ENCODE measurements around the gene CLPTM1. TPM values are rescaled to one million over a fixed set of nuclear protein-coding genes. Genes with fewer than 3 reads are reported as not detected.

Gene CLPTM1
- total and polyA plus RNA-seq, 2 of the 8 experiments (the other 6 are each of a cell fraction or from before 2014, with no cell fraction given) = 84.8 to 108 TPM

DNA sequence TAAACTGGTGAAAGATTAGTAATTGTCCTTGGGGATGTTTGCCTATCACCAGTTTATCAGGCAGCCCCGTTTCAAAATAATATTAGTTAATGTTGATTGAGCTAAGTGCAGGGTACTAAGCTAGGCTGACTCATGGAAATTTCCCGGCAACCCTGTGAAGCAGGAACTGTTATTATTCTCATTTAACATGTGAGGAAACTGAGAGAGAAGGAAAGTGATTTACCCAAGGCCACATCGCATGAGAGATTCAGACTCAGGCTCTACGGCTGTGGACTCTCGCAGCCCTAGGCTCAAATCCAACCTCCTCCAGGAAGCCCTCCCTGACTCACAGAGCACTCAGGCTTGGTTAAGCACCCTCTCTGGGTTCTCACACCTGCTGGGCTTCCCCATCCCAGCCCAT lies 19.7 kb downstream of the CLPTM1 start:
- Histone ChIP-seq H3K23me2 (ENCODE audit: low read depth, low read length) (no peaks in the 10 kb centered on the region), H3K14ac (ENCODE audit: insufficient read length) (no peak overlapping the region), H3K18ac (ENCODE audit: extremely low read depth, low read length) (no peak overlapping the region), H2BK120ac (replicated peaks; ENCODE audit: low read depth, low read length) (no peak overlapping the region), H3K9ac (replicated peaks in 1 of 4; ENCODE audit: extremely low read depth in 1 of 4, low read depth in 3 of 4, low read length in 3 of 4) (no peak overlapping the region), H3K27ac (ENCODE audit: low read depth, low read length) (no peak overlapping the region), H2BK20ac (ENCODE audit: low read length) (no peak overlapping the region), H3K4me2 (ENCODE audit: insufficient read depth in 1 of 2, low read depth in 2 of 2, low read length in 2 of 2) (no peak overlapping the region), H4K91ac (replicated peaks; ENCODE audit: insufficient read length, low read length) (no peak overlapping the region), H3K4me3 (ENCODE audit: extremely low read depth in 1 of 4, insufficient read depth in 2 of 4, low read depth in 3 of 4, low read length in 4 of 4) (no peak overlapping the region), H2AK5ac (ENCODE audit: low read depth, low read length) (no peak overlapping the region), H3K4ac (replicated peaks; ENCODE audit: insufficient read length, low read depth, low read length) (no peak overlapping the region), H3K36me3 (ENCODE audit: control insufficient read depth in 2 of 4, insufficient read depth in 4 of 4, low read length in 3 of 4) (peaks cover 15 to 54% (median 35%) of the 10 kb centered on the region in 4 experiments), H3K4me1 (replicated peaks in 1 of 4; ENCODE audit: control insufficient read depth in 3 of 4, insufficient read depth in 4 of 4, low read length in 3 of 4) (no peaks in the 10 kb centered on the region), H2BK15ac (ENCODE audit: low read length) (no peak overlapping the region), H3K9me3 (ENCODE audit: insufficient read depth in 2 of 2, low read depth in 1 of 2, low read length in 1 of 2) (no peaks in the 10 kb centered on the region), H2AFZ (ENCODE audit: low read length) (no peak overlapping the region), H4K20me1 (replicated peaks in 1 of 2; ENCODE audit: control insufficient read depth in 1 of 2, insufficient read depth in 2 of 2, low read length in 2 of 2) (peaks cover 2 to 6% of the 10 kb centered on the region in 2 experiments), H3K27me3 (replicated peaks in 1 of 4; ENCODE audit: control insufficient read depth in 3 of 4, extremely low read depth in 1 of 4, insufficient read depth in 3 of 4, low read length in 3 of 4) (no peaks in the 10 kb centered on the region), H3K23ac (ENCODE audit: insufficient read length) (no peak overlapping the region), H3K56ac (replicated peaks; ENCODE audit: insufficient read length, low read depth, low read length) (no peak overlapping the region), H4K8ac (ENCODE audit: extremely low read depth, insufficient read depth, low read length) (no peak overlapping the region), H3K79me1 (ENCODE audit: low read depth, low read length) (no peaks in the 10 kb centered on the region), H3K79me2 (ENCODE audit: control insufficient read depth in 1 of 2, insufficient read depth in 2 of 2, low read length in 2 of 2) (no peaks in the 10 kb centered on the region; a peak in 1 of 4 replicates), H2BK12ac (ENCODE audit: low read depth, low read length) (no peak overlapping the region), H4K5ac (ENCODE audit: insufficient read length, low read depth, low read length) (no peak overlapping the region), H2BK5ac (ENCODE audit: low read depth, low read length) (no peak overlapping the region)
- WGBS, 2 experiments (ENCODE audit: extremely low coverage in 1 of 2, insufficient coverage in 1 of 2, insufficient read length in 1 of 2, insufficient replicate concordance in 2 of 2, low coverage in 1 of 2, low lambda C conversion rate in 2 of 2, missing lambda C conversion rate in 1 of 2) = 95% methylated on average over 5 of the region's 5 CpGs; no CpG with 5 or more reads in 1 of the 2 experiments
- POLR2A ChIA-PET (ENCODE audit: partially characterized antibody) = interaction anchor here (1.2 kb wide), 2 partner anchors 76 to 79 kb away, joined by 3 read pairs; no protein-coding TSS in a partner anchor
- DNase-seq (ENCODE audit: low read depth in 1 of 2, low spot score in 2 of 2) = no peak
- CTCF ChIA-PET (ENCODE audit: partially characterized antibody) = interaction anchor here (1.1 to 4.3 kb wide), 4 partner anchors 8 to 14 kb away, joined by 3 to 28 read pairs (median 6); no protein-coding TSS in a partner anchor
- FAIRE-seq = no peak
- TF ChIP-seq SAP30 (IDR thresholded peaks at IDR 0.05; ENCODE audit: insufficient read depth, insufficient replicate concordance, low read length) (no peak), ZNF274 (IDR thresholded peaks at IDR 0.05; ENCODE audit: borderline replicate concordance, extremely low read depth, low read length) (no peak)
